Heart left ventricle (tissue), 13 donors: ENCODE measurements around the gene ZNF22.

Experiments
- CTCF ChIP-seq, 12 donors: fragments of 200-600 bp; sonication (generic) in 4 of 12; IDR thresholded peaks; one replicate each; pipeline versions ENCODE4 v1.5.0 to v1.8.0; 2018 to 2022; ENCODE audit warnings: antibody characterized with exemption in 12 of 12, mild to moderate bottlenecking in 5 of 12
- POLR2A ChIP-seq, 2 donors: fragments of 450-650 bp; IDR thresholded peaks; one replicate each; pipeline ENCODE4 v1.6.1; 2017; ENCODE audit warnings: antibody characterized with exemption in 2 of 2, mild to moderate bottlenecking in 2 of 2, moderate library complexity in 2 of 2
- donor health status: ischemic (EF 13 %, LVEDD 7.1; RV severe dilation, severe dysfunction).
- donor health status: DM: no; HTN: yes; CAD: no.
- donor health status: DM: no; HTN: no; CAD: no.
- donor health status: ischemic (EF 25% LVEDD 6.9; RV normal size, moderate dysfunction).
- donor health status: ischemic (EF 25% LVEDD 5.7; RV mildly dilated, moderate dysfunction).
- donor health status: ischemic (EF 35%, LVEDD 5.7; RV mildly dilated, moderate dysfunction).
- donor health status: nonischemic (EF 11% LVEDD 7.7; RV severe dilation, severe dysfunction).
- donor health status: DM: yes; HTN: yes; CAD: no.
- donor health status: PGD.
- donor health status: ischemic (EF 29% LVEDD 5.4; RV normal size, mild dysfunction).
- donor health status: nonischemic (EF 23%, LVEDD 6.1; RV moderate dilation, normal function).

- no peak for TF ChIP-seq CTCF (IDR thresholded peaks at IDR 0.05)
- TF ChIP-seq POLR2A (IDR thresholded peaks at IDR 0.05) = no peak
Measured at GRCh38 chr10:44952779-44953231, 47.9 kb upstream of the ZNF22 start.
